Measurements from ENCODE around the gene ATP5MC2. TPM values are rescaled to one million over a fixed set of nuclear protein-coding genes. Genes with fewer than 3 reads are reported as not detected.

ATP5MC2 gene
- polyA plus RNA-seq, 3 donors, result 498 to 587 (median 522) TPM

GRCh38 chr12:53653595-53653994, 22.3 kb downstream of the ATP5MC2 start:
- H3K36me3 Mint-ChIP-seq, result peaks cover 0 to 2% of the 10 kb centered on the region in 2 donors
- intact Hi-C loops (cut with micrococcal nuclease), result no loop called here
- no peak for TF ChIP-seq CTCF (IDR thresholded peaks at IDR 0.05)

GRCh38 chr12:53652366-53652765, 23.5 kb downstream of the ATP5MC2 start:
- H3K9me3 Mint-ChIP-seq, result peaks cover 0 to 2% (median 0%) of the 10 kb centered on the region in 7 donors
- H3K27ac Mint-ChIP-seq, result no peak overlapping the region
- DNase-seq, result no peak
- no peak overlapping the region for H3K4me3 Mint-ChIP-seq
- H3K36me3 Mint-ChIP-seq, result no peaks in the 10 kb centered on the region
- H3K27me3 Mint-ChIP-seq (ENCODE audit: low read depth in 3 of 3), result peaks cover 0 to 1% (median 1%) of the 10 kb centered on the region in 3 donors
- Histone ChIP-seq H3K4me2 (replicated peaks; ENCODE audit: extremely low read depth, low read length, poor library complexity, severe bottlenecking) (no peak overlapping the region), H3K27me3 (ENCODE audit: control insufficient read depth in 2 of 2, insufficient read depth in 2 of 2, low read length in 2 of 2) (no peaks in the 10 kb centered on the region), H3K4me1 (ENCODE audit: control insufficient read depth in 1 of 2, insufficient read depth in 2 of 2, low read length in 2 of 2) (no peaks in the 10 kb centered on the region), H3K9ac (ENCODE audit: insufficient read depth, low read length, poor library complexity, severe bottlenecking) (no peak overlapping the region), H3K79me2 (ENCODE audit: insufficient read depth, low read length) (no peaks in the 10 kb centered on the region), H3K9me3 (replicated peaks in 1 of 2; ENCODE audit: control insufficient read depth in 1 of 2, insufficient read depth in 1 of 2, low read length in 2 of 2) (no peaks in the 10 kb centered on the region), H4K20me1 (ENCODE audit: insufficient read depth, low read length) (no peaks in the 10 kb centered on the region), H3K27ac (ENCODE audit: low read depth in 1 of 2, low read length in 2 of 2) (no peak overlapping the region), H2AFZ (ENCODE audit: insufficient read depth, low read depth, low read length, poor library complexity, severe bottlenecking) (no peak overlapping the region), H3K4me3 (replicated peaks in 1 of 3; ENCODE audit: low read depth in 2 of 3, low read length in 3 of 3) (no peak overlapping the region), H3K36me3 (replicated peaks in 1 of 2; ENCODE audit: control insufficient read depth in 1 of 2, insufficient read depth in 2 of 2, low read length in 2 of 2) (no peaks in the 10 kb centered on the region)
- intact Hi-C loops (cut with micrococcal nuclease), result no loop called here
- no CpG with 5 or more reads among the region's 1 CpG for WGBS (ENCODE audit: insufficient coverage)
- TF ChIP-seq CTCF (IDR thresholded peaks at IDR 0.05), result no peak
- H3K4me1 Mint-ChIP-seq, result no peaks in the 10 kb centered on the region

More at GRCh38 chr12:53653595-53653994, 22.3 kb downstream of the ATP5MC2 start:
- Mint-ChIP-seq H3K4me3 (no peak overlapping the region), H3K27ac (no peak overlapping the region), H3K27me3 (ENCODE audit: low read depth in 3 of 3) (peaks cover 0 to 1% (median 1%) of the 10 kb centered on the region in 3 donors), H3K9me3 (peaks cover 0 to 2% (median 0%) of the 10 kb centered on the region in 7 donors), H3K4me1 (no peaks in the 10 kb centered on the region)
- H3K4me3 ChIP-seq (replicated peaks in 1 of 3; ENCODE audit: low read depth in 2 of 3, low read length in 3 of 3), result no peak overlapping the region
- no peaks in the 10 kb centered on the region for H3K27me3 ChIP-seq (ENCODE audit: control insufficient read depth in 2 of 2, insufficient read depth in 2 of 2, low read length in 2 of 2)
- H3K4me2 ChIP-seq (replicated peaks; ENCODE audit: extremely low read depth, low read length, poor library complexity, severe bottlenecking), result no peak overlapping the region
- no peak overlapping the region for H3K27ac ChIP-seq (ENCODE audit: low read depth in 1 of 2, low read length in 2 of 2)
- no peak for DNase-seq
- H3K9me3 ChIP-seq (replicated peaks in 1 of 2; ENCODE audit: control insufficient read depth in 1 of 2, insufficient read depth in 1 of 2, low read length in 2 of 2), result no peaks in the 10 kb centered on the region
- no peaks in the 10 kb centered on the region for H3K4me1 ChIP-seq (ENCODE audit: control insufficient read depth in 1 of 2, insufficient read depth in 2 of 2, low read length in 2 of 2)
- no peak overlapping the region for H3K9ac ChIP-seq (ENCODE audit: insufficient read depth, low read length, poor library complexity, severe bottlenecking)
- H4K20me1 ChIP-seq (ENCODE audit: insufficient read depth, low read length), result no peaks in the 10 kb centered on the region
- H2AFZ ChIP-seq (ENCODE audit: insufficient read depth, low read depth, low read length, poor library complexity, severe bottlenecking), result no peak overlapping the region
- H3K79me2 ChIP-seq (ENCODE audit: insufficient read depth, low read length), result no peaks in the 10 kb centered on the region
- no peaks in the 10 kb centered on the region for H3K36me3 ChIP-seq (replicated peaks in 1 of 2; ENCODE audit: control insufficient read depth in 1 of 2, insufficient read depth in 2 of 2, low read length in 2 of 2)
- WGBS (ENCODE audit: insufficient coverage), result no CpG with 5 or more reads among the region's 2 CpGs

Data from CD14-positive monocyte (primary cell).